Activated CD8-positive, alpha-beta memory T cell treated with anti-CD3 and anti-CD28 coated beads, Interleukin-2, amount 50 U/mL, for 1 hour (primary cell): ENCODE measurements around the gene GCLM.
"Not testable (repeated sequence)": the region's sequence is repeated elsewhere in the genome, so short reads cannot be mapped to it uniquely, and the experiment has no call there.

ENCODE experiments used
- DNase-seq: peaks from one replicate; pipeline ENCODE4 v3.0.0-alpha.2; 2020; ENCODE audit errors: extremely low read depth

Gene GCLM

GRCh38 chr1:93899543-93900207, 9.6 kb downstream of the GCLM start:
- DNase-seq = no peak

GRCh38 chr1:93888900-93889299, 20.3 kb downstream of the GCLM start:
- no peak for DNase-seq

DNA sequence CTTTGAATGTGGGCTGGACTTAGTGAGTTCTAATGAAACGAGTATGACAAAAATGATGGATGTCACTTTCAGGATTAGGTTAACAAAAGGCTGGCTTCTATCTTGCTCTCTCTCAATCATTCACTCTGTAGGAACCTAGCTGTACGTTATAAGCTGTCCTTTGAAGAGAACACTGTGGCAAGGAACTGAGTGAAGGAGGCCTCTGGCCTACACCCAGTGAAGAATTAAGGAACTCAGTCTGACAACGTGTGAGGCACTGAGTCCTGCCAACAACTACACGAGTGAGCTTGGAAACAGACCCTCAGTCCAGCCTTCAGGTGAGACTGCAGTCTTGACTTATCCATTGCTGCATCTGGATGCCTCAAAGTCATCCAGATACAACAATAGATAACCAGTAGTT, 27.0 kb downstream of the GCLM start:
- no peak for DNase-seq

DNA sequence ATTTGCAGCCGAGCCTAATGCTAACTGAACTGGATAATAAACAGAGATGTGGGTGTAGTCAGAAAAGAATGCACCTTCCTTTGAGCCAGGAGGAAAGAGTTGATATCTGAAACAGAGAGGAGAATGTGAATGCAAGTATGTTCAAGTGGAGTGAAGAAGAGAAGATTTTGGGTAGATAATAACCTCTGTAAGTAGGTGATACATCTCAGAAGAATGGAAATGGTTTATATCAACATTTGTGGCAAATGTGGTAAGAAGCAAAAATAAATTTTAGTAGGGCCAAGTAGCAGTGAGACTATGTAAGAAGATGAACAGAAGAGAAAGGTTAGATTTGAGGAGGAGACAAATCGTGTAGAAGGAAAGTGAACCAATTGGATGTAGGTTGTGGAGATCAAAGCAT, 28.5 kb downstream of the GCLM start:
- DNase-seq = no peak

GRCh38 chr1:93878889-93879586, 30.2 kb downstream of the GCLM start, which contains the start of gene DNTTIP2:
TSS of gene DNTTIP2 (minus strand) at chr1:93879206. CDS start at chr1:93879148, 58 bp downstream.
- DNase-seq = peak; percentile 76

DNA sequence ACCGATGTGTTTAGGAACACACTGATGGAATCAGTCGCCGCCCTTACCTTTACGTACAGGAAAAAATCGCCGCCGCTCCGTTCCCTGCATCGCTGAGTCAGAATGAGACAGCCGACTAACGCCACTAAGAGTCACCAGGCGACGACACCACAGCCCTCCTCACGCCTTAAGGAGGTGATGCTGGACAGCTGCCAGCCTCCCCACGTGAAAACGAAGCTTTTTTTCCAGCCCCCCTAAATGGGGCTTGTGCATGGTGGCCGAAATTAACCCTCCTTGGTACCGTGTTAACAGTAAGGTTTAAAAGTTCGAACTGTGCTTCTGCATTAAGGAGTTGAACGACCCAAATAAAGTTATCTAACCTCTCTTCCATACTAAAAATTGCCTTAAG, 30.7 kb downstream of the GCLM start:
- peak; percentile 80 for DNase-seq

DNA sequence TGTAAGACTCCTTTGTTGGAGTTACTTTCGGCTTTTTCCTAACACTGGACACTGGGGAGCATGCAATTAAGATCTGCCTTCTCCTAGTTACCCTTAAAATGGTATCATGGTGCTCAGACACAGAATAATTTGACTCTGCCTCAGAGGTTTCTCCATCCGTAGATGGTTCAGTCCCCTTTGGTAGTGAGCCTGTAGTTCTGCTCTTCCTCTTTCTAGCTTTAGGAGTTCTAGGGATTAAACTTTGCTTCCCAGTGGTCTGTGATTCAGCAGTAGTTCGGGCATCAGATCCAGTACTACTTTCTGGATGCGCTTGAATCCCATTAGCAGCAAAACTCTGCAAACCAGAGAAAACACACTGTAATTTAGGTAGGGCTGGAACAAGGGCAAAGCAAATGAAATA, 31.7 kb downstream of the GCLM start:
- DNase-seq = no peak

DNA sequence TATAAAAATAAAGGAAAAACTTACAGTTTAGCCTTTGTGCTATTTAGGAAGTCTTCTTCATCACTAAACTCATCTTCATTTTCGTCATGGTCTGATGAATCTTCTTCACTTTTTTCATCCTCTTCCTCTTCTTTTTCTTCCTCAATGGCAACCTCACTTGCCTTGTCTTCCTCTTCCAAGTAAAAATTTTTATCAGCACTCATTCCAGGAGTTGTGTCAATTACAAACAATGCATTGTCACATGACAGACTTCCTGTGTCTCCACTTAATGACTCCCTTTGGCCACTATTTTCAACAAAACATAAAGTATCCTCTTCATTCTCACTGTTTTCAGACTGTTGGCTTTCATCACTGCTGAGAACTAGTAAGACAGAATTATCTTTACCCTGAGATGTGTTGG, 33.0 kb downstream of the GCLM start:
- DNase-seq = no peak

- DNase-seq = no peak
Observed at GRCh38 chr1:93874025-93874651, 35.1 kb downstream of the GCLM start.

- no peak for DNase-seq
Observed at GRCh38 chr1:93871366-93871765, 37.9 kb downstream of the GCLM start.

GRCh38 chr1:93869653-93870052, 39.6 kb downstream of the GCLM start:
- DNase-seq = no peak

DNA sequence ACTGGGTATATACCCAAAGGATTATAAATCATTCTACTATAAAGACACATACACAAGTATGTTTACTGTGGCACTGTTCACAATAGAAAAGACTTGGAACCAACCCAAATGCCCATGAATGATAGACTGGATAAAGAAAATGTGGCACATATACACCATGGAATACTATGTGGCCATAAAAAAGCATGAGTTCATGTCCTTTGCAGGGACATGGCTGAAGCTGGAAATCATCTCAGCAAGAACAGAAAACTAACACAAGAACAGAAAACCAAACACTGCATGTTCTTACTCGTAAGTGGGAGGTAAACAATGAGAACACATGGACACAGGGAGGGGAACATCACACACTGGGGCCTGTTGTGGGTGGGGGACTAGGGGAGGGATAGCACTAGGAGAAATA, 40.7 kb downstream of the GCLM start:
- not testable (repeated sequence) for DNase-seq

DNA sequence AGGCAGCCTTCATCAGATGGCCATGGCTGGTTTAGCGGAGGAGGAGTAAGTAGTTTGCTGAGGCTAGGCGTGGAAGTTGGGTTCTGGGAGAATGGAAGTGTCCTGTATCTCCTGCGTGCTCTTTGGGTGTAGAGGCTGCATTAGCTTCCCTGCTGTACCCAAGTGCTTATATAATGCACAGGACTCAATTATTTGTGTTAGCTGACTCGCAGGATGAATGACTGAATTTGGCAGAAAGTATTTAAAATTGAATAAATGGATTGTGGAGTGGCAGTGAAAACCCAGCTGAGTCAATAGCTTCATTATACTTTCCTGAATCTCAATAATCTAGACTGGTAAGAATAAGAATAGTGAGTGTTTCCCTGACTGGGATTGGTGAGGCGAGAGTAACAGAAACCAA, 44.0 kb downstream of the GCLM start:
- no peak for DNase-seq

GRCh38 chr1:93864175-93864574, 45.1 kb downstream of the GCLM start:
- no peak for DNase-seq

GRCh38 chr1:93857653-93858052, 51.6 kb downstream of the GCLM start:
- DNase-seq = not testable (repeated sequence)

- not testable (repeated sequence) for DNase-seq
Observed at GRCh38 chr1:93855983-93856382, 53.2 kb downstream of the GCLM start.

GRCh38 chr1:93853940-93854339, 55.3 kb downstream of the GCLM start:
- no peak for DNase-seq

GRCh38 chr1:93851878-93852277, 57.4 kb downstream of the GCLM start:
- no peak for DNase-seq

DNA sequence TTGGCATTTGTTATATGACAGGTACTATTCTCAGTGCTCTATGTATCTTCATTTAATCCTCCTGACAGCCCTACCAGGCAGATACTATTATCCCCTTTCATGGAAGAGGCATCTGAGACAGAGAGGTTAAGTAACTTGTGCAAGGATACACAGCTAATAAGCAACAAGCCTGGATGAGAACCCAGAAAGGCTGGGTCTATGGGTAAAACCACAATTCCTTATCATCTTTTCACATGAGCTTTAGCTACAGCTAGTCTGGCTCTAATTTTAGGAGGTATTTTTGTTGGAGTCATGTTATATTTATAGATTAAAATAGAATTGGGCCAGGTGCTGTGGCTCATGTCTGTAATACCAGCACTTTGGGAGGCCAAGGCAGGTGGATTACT, 57.9 kb downstream of the GCLM start:
- DNase-seq = no peak

- not testable (repeated sequence) for DNase-seq
Observed at GRCh38 chr1:93850687-93851326, 58.4 kb downstream of the GCLM start.

- no peak for DNase-seq
Observed at GRCh38 chr1:93848350-93848883, 60.8 kb downstream of the GCLM start.

- peak; percentile 57 for DNase-seq
Observed at GRCh38 chr1:93847811-93848288, 61.4 kb downstream of the GCLM start.
